ENCODE measurements around the gene PARD3.

DNA sequence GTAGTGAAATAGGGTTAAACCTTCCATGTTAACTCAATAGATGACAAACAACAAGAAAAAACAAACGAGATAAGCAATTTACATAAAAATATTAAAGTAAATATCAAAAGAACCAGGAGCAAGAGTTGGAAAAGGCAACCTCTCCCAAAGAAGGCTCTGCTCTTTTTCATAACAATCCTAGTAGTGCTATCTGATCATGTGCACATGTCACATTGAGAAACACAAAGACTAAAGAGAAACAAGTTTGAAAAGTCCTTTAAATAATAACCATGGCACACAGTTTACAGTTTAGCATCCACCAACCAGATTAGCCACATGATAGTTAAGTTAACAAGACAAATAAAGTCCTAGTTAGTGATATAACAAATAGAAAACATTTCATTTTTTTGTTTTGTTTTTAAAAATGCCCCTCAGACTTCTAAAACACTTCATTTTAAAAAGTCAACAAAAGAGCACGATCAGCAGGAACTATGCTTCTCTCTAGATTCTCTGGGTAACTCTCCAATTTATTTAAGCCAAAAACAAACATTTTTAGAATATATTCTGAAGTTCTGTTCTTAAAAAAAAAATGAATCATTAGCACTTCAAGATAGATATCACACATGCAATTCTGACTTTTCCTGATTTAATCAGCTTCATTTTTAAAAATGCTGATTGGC, 110.4 kb downstream of the PARD3 start:
- TF ChIP-seq, protein P1, sequence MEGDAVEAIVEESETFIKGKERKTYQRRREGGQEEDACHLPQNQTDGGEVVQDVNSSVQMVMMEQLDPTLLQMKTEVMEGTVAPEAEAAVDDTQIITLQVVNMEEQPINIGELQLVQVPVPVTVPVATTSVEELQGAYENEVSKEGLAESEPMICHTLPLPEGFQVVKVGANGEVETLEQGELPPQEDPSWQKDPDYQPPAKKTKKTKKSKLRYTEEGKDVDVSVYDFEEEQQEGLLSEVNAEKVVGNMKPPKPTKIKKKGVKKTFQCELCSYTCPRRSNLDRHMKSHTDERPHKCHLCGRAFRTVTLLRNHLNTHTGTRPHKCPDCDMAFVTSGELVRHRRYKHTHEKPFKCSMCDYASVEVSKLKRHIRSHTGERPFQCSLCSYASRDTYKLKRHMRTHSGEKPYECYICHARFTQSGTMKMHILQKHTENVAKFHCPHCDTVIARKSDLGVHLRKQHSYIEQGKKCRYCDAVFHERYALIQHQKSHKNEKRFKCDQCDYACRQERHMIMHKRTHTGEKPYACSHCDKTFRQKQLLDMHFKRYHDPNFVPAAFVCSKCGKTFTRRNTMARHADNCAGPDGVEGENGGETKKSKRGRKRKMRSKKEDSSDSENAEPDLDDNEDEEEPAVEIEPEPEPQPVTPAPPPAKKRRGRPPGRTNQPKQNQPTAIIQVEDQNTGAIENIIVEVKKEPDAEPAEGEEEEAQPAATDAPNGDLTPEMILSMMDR (conservative IDR thresholded peaks at IDR 0.05 in 1 of 2, IDR thresholded peaks at IDR 0.05 in 1 of 2; ENCODE audit: low read depth in 1 of 2, low read length in 2 of 2) = no peak
- no peak for TF ChIP-seq EZH2 (IDR thresholded peaks at IDR 0.05; ENCODE audit: low read length, missing control alignments)

Measured in fibroblast of lung (primary cell).